ENCODE measurements around the gene PAK1. TPM values are rescaled to one million over a fixed set of nuclear protein-coding genes. Genes with fewer than 3 reads are reported as not detected.
A peak's percentile ranks its signal among the peaks of the same experiment; 100 is the strongest.

PAK1 gene
- polyA plus RNA-seq, 3 donors = 128 to 195 (median 134) TPM

DNA sequence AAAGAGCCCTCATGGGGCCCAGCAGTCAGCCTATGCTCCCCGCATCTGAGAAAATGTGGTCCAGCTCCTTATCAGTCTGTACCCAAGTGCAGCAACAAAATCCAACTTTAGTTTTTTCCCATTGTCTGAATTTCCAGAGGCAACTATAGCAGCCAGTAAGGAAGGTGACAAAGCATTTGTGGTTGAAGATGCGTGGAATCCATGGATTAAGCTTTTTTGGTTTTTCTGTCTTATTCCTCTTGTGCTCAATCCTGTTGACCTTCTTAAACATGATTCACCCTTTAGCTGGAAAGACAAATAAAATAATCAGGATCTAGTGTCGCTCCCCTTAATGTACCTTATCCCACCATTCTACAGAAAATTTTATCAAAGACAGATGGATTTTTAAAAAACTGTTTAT lies 186.8 kb downstream of the PAK1 start:
- Histone ChIP-seq H2AFZ (ENCODE audit: insufficient read depth, low read depth, low read length, poor library complexity, severe bottlenecking) (no peak overlapping the region), H3K4me1 (ENCODE audit: control insufficient read depth in 1 of 2, insufficient read depth in 2 of 2, low read length in 2 of 2) (no peaks in the 10 kb centered on the region), H3K36me3 (replicated peaks in 1 of 2; ENCODE audit: control insufficient read depth in 1 of 2, insufficient read depth in 2 of 2, low read length in 2 of 2) (no peaks in the 10 kb centered on the region), H3K79me2 (ENCODE audit: insufficient read depth, low read length) (no peaks in the 10 kb centered on the region), H3K9me3 (replicated peaks in 1 of 2; ENCODE audit: control insufficient read depth in 1 of 2, insufficient read depth in 1 of 2, low read length in 2 of 2) (no peaks in the 10 kb centered on the region), H3K4me3 (replicated peaks in 1 of 3; ENCODE audit: low read depth in 2 of 3, low read length in 3 of 3) (no peak overlapping the region), H3K27me3 (ENCODE audit: control insufficient read depth in 2 of 2, insufficient read depth in 2 of 2, low read length in 2 of 2) (no peaks in the 10 kb centered on the region), H3K27ac (ENCODE audit: low read depth in 1 of 2, low read length in 2 of 2) (no peak overlapping the region), H4K20me1 (ENCODE audit: insufficient read depth, low read length) (no peaks in the 10 kb centered on the region), H3K9ac (ENCODE audit: insufficient read depth, low read length, poor library complexity, severe bottlenecking) (no peak overlapping the region), H3K4me2 (replicated peaks; ENCODE audit: extremely low read depth, low read length, poor library complexity, severe bottlenecking) (no peak overlapping the region)
- H3K27ac Mint-ChIP-seq = no peak overlapping the region
- peaks cover 4 to 13% (median 6%) of the 10 kb centered on the region in 3 donors for H3K27me3 Mint-ChIP-seq (ENCODE audit: low read depth in 3 of 3)
- WGBS (ENCODE audit: insufficient coverage) = 100% methylated on average over 1 of the region's 3 CpGs
- H3K9me3 Mint-ChIP-seq = peaks cover 0 to 1% (median 0%) of the 10 kb centered on the region in 7 donors
- TF ChIP-seq, protein P1, sequence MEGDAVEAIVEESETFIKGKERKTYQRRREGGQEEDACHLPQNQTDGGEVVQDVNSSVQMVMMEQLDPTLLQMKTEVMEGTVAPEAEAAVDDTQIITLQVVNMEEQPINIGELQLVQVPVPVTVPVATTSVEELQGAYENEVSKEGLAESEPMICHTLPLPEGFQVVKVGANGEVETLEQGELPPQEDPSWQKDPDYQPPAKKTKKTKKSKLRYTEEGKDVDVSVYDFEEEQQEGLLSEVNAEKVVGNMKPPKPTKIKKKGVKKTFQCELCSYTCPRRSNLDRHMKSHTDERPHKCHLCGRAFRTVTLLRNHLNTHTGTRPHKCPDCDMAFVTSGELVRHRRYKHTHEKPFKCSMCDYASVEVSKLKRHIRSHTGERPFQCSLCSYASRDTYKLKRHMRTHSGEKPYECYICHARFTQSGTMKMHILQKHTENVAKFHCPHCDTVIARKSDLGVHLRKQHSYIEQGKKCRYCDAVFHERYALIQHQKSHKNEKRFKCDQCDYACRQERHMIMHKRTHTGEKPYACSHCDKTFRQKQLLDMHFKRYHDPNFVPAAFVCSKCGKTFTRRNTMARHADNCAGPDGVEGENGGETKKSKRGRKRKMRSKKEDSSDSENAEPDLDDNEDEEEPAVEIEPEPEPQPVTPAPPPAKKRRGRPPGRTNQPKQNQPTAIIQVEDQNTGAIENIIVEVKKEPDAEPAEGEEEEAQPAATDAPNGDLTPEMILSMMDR (IDR thresholded peaks at IDR 0.05) = no peak
- H3K36me3 Mint-ChIP-seq = no peaks in the 10 kb centered on the region
- no peaks in the 10 kb centered on the region for H3K4me1 Mint-ChIP-seq
- no peak overlapping the region for H3K4me3 Mint-ChIP-seq
- intact Hi-C loops (cut with micrococcal nuclease) = no loop called here
- DNase-seq = no peak

DNA sequence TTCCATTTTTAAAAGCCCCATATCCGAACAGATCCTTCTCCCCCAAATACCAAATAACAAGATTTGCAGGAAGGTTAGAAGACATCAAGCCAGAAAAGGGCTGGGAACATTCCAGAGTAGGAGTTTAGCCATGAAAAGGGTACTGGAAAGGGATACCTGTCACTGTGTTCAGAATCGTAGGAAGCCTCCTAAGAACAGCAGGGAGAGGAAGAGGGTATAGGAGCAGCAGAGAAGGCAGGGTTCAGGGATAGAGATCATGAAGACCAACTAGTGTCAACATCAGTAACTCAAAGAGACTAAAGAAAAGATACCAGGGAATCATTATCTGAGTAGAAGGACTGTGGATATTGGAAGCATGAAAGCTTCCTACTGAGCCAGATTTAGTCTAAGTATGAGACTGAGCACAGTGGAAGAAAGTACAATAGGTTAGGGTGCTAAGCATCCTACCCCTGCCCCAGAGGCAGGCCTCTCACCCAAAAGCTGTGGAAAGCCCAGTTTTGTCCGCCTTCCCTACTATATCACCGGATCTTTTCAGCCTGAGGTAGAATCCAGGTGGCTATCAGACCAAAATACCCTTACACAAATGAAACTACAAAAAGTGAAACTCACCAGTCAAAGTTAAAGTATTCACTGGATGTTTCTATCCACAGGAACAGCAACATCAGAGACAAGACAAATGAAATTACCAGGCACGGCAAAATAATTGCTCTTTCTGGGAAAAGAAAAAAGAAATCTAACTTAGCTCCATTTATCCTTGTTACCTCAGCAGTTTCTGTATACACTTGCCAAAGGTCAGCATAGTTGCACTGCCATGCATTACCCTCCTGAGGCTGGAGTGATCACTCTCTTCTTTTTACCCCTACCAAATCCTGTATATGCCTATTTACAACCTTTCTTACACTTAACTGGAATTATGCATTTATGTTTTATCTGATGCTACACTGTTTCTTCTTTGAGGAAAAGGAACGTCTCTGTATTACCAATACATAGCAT lies 189.1 kb downstream of the PAK1 start:
- Mint-ChIP-seq H3K9me3 (peaks cover 0 to 2% (median 0%) of the 10 kb centered on the region in 7 donors), H3K4me3 (no peak overlapping the region), H3K27ac (peak overlapping the region in 1 of 7 donors; percentile 10), H3K36me3 (no peaks in the 10 kb centered on the region), H3K4me1 (peaks cover 8% of the 10 kb centered on the region), H3K27me3 (ENCODE audit: low read depth in 3 of 3) (peaks cover 4 to 13% (median 6%) of the 10 kb centered on the region in 3 donors)
- no peak overlapping the region for H3K9ac ChIP-seq (ENCODE audit: insufficient read depth, low read length, poor library complexity, severe bottlenecking)
- H3K36me3 ChIP-seq (replicated peaks in 1 of 2; ENCODE audit: control insufficient read depth in 1 of 2, insufficient read depth in 2 of 2, low read length in 2 of 2) = no peaks in the 10 kb centered on the region
- H3K79me2 ChIP-seq (ENCODE audit: insufficient read depth, low read length) = no peaks in the 10 kb centered on the region
- H3K4me1 ChIP-seq (ENCODE audit: control insufficient read depth in 1 of 2, insufficient read depth in 2 of 2, low read length in 2 of 2) = no peaks in the 10 kb centered on the region
- WGBS (ENCODE audit: insufficient coverage) = 84% methylated on average over 3 of the region's 6 CpGs
- H3K9me3 ChIP-seq (replicated peaks in 1 of 2; ENCODE audit: control insufficient read depth in 1 of 2, insufficient read depth in 1 of 2, low read length in 2 of 2) = no peaks in the 10 kb centered on the region
- H3K4me3 ChIP-seq (replicated peaks in 1 of 3; ENCODE audit: low read depth in 2 of 3, low read length in 3 of 3) = no peak overlapping the region
- H3K27me3 ChIP-seq (ENCODE audit: control insufficient read depth in 2 of 2, insufficient read depth in 2 of 2, low read length in 2 of 2) = no peaks in the 10 kb centered on the region
- DNase-seq = no peak
- H3K27ac ChIP-seq (ENCODE audit: low read depth in 1 of 2, low read length in 2 of 2) = no peak overlapping the region
- no peaks in the 10 kb centered on the region for H4K20me1 ChIP-seq (ENCODE audit: insufficient read depth, low read length)
- intact Hi-C loops (cut with micrococcal nuclease) = no loop called here
- TF ChIP-seq, protein P1 (IDR thresholded peaks at IDR 0.05) = no peak
- H3K4me2 ChIP-seq (replicated peaks; ENCODE audit: extremely low read depth, low read length, poor library complexity, severe bottlenecking) = no peak overlapping the region
- no peak overlapping the region for H2AFZ ChIP-seq (ENCODE audit: insufficient read depth, low read depth, low read length, poor library complexity, severe bottlenecking)
